ENCODE measurements around the gene CBLC.

The CBLC gene

DNA sequence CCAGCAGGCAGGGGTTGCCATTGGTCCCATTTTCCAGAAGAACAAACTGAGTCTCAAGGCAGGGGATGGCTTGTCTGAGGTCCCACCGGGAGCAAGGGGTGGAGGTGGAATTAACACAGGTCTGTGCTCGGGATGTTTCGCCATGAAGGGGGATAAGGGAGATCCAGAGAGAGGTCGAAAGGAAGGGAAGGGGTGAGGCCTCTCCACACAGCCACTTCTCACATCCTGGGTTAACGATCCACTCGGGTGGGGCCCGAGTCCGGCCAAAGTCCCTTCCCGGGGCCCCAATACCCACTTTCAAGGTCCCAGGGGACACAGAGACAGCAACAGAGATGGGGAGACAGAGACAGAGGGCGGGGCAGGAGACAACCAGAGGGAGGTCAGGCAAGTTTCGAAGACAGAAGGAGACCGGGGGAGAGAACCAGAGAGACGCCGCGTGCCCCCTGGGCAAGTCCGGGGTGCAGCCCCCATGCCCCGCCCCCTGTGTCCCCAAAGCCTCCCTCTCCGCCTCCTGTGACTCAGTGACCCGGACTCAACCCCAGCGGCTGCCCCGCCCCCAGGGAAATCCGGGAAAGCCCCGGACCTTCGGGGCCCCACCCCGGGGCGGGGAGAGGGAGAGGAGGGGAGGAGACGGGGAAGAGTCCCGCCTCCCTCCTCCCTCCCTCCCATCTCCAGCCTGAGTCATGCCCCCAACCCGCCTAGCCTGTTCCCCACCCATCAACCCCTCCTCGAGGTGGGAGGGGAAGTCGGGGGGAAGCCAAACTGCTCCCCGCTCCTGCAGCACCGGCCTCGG, 30.5 kb upstream of the CBLC start:
- DNase-seq (ENCODE audit: low spot score): peak; percentile 92

DNA sequence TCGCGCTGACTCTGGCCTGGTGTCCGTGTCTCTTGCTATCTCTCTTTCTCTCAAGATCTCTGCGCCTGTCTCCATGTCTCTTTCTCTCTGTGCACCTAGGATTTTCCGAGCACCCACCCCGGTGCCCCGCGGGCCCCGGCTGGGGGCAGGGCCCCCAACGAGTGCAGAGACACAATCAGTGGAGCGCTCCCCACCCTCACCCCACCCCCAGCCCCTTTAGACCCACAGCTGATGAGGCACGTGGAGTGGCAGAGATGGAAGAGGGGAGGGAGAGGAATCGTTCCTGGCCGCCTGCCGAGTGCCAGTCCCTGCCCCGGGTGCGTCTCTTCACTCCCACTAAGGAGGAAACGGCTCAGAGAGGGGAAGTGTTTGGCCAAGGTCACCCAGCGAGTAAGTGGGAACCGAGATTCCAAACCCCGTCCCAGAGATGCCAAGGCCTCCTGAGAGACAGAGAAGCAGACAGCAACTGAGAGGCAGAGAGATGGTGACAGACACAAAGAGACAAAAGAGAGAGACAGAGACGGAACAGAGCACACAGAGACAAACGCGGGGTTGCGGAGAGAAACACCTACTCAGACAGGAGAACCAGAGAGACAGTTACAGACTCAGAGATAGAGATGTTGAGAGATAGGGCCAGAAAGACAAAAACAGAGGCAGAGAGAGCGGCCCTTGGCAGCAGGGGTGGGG, 29.8 kb upstream of the CBLC start:
- no peak for DNase-seq (ENCODE audit: low spot score)

DNA sequence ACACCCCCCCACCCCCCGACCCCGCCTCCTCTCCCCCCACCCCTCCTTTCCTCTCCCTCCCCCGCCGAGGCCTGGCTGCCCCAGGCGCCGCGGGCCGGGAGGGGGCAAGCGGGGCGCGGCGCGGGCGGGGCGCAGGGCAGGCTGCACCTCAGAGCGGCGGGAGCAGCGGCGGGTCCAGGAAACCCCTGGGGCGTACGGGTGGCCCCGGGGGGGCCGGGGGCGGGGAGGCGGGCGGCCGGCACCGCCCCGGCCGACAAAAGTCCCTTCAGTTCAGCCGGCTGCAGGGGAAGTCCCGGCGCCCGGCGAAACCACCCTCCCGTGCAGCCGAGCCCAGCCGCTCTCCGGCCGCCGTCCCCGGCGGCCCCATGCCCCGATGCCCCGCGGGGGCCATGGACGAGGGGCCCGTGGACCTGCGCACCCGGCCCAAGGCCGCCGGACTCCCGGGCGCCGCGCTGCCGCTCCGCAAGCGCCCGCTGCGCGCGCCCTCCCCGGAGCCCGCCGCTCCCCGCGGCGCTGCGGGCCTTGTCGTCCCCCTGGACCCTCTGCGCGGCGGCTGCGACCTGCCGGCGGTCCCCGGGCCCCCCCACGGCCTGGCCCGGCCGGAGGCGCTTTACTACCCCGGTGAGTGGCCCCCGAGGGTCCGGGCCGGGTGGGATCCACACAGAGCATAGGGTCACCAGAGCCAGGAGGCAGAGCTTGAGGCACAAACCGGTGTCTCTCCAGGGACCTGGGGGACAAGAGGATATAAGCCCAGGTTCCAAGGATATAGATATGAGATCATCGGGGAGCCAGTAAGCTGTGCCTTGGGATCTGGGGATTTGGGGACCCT, 29.1 kb upstream of the CBLC start, which contains the start of gene BCL3:
BCL3 (plus strand) TSS at position 283 of the 829 bp plus-strand sequence; CDS start at position 366, 83 bp downstream.
- DNase-seq (ENCODE audit: low spot score): peak; percentile 85

DNA sequence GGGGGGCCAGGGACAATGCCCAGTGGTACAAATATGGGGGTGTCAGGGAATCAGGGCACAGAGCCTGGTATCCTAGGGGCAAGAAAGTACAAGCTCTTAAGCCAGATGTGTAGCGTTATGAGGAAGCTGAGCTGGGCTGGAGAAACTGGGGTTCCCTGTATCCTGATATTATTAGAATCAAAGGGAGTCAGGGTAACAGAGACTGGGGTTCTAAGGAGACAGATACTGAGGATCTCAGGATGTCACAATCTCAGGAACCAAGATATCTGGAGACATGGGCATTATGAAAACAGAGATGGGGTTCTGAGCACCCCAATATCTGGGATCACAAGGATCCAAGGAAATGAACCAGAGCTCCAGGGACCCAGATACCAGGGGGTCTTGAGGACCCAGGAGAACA, 28.4 kb upstream of the CBLC start:
- DNase-seq (ENCODE audit: low spot score): no peak

DNA sequence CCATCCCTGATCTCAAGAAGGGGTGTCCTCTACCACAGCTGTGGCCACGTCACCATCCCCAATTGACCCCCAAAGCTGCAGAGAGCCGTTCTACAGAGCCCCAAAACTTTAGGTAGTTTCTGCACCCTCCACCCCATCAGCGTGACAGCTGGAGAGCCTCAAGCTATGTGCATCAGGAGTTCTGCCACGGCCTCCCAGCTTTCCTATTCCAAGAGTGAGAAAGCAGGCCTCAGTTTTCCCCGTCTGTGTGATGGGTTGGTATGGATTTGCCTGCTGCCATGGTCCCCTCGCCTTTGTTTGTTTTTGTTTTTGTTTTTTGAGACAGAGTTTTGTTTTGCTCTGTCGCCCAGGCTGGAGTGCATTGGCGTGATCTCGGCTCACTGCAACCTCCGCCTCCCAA, 27.7 kb upstream of the CBLC start:
- DNase-seq (ENCODE audit: low spot score): no peak

DNA sequence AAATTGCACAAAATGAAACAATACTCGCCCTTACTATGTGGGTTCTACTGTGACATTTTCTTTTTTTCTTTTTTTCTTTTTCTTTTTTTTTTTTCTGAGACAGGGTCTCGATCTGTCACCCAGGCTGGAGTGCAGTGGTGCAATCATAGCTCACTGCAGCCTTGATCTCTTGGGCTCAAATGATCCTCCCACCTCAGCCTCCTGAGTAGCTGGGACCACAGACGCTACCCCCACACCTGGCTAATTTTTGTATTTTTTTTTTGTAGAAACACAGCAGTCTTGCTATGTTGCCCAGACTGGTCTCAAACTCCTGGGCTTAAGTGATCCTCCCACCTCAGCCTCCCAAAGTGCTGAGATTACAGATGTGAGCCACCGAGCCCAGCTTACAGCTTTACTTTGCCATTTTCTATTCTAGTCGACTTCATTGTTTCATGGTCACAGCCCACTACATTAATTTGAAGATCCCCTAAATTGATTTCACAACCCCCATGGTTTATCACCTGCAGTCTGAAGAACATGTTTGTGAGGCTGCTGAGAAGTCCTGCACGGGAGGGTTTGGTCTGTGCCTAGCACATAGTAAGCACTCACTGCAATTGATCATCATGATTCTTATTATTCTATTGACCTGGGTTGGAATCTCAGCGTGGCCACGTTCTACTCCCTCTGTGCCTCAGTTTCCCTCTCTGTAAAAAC, 25.4 kb upstream of the CBLC start:
- DNase-seq (ENCODE audit: low spot score): no peak

DNA sequence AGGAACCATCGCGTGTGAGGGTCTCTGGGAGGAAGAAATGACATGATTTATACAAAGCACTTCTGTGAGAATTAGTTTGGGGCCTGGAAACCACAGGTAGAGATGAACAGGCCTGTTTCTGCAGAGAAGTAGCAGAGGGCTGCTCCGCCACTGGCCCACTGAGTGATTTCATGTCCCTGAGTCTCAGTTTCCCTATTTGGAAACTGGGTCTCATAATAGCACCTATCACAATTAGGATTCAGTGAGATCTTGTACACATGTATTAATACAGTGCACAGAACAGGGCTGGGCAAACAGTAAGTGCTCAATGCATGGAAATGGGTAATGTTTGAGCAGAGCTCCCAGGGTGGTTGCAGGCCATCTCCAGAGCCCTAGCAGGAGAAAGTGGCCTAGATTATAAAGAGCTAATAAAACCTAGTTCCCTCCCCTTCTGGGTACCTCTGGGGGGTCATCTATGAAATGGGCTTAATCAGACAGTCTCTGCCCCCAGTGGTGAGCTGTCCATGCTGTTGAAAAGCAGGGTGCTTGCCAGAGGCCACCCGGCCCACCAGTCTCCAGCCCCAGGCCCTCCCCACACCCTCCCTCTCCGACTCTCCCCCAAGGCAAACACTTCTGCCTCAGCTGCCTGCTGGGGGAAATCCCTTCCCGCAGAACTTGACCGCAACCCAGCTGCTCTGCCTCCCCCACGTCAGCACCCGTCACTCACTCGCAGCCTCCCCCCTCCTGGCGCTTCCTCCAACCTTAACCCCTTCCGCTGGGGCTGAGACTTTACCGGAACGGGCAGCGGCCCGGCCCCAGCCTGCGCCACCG, 24.7 kb upstream of the CBLC start:
- DNase-seq (ENCODE audit: low spot score): peak; percentile 95

DNA sequence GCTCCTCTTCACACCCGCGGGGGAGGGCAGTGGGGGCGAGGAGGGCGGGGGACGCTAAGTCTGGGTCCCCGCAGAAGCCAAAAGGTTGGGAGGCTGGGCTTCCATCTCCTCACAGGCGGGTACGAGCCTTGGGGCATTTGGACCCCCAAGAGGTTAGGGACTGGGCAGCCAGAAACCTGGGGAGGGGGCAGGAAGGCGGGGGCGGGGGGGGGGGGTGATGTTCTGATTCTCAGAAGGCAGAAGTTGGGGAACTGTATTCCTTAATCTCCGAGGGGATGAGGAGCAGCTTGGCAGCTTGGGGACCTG, 24.1 kb upstream of the CBLC start:
- no peak for DNase-seq (ENCODE audit: low spot score)

DNA sequence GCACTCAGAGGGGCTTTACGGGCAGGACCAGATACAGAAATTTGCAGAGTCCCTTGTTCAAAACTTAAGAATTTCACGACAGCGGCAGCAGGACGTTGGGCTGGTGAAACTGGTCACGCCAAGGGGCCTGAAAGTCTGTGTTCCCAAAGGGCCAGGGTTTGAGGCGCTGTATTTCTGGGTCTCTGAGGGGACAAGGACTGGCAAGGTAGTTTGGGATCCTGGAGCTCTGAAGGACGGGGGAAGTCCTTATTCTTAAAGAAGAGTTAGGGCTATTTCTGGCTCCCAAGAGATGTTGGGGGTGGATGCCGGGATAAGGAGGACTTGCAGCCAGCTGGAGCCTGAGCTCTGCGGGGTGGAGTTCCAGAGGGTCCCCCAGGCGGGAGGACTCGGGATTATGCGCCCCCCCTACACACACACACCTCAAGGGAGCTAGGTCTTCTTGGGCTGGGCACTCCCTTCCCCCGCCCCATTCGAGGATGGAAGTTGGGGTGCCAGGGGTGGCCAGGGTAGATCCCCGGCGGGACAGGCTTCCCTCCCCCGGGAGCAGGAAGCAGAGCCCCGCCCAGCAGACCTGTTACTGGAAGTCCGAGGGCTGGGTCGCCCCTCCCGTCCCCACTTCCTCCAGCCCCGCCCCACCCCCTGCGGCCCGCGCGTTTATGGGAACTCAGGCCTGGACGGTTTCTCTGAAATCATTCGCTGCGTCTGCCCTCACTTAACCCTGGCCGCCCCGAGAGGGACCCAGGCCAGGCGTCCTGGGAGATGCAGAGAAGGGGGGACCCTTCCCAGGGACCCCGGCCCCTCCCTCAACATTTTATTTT, 23.5 kb upstream of the CBLC start:
- peak; percentile 80 for DNase-seq (ENCODE audit: low spot score)

DNA sequence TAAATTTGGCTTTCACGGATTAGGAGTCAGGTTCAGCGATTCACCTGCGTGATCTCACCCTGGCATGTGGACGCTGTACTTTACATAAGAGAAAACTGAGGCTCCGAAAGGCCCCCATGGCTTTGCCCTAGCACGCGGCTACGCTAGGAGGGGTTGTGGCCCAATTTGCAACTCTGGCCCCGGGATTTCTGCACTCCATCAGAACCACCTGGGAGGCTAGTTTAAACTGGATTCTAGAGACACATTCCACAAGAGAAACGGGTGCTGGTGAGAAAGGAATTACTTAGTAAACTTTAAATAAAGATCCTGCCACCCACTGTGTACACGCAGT, 23.0 kb upstream of the CBLC start:
- DNase-seq (ENCODE audit: low spot score): no peak

DNA sequence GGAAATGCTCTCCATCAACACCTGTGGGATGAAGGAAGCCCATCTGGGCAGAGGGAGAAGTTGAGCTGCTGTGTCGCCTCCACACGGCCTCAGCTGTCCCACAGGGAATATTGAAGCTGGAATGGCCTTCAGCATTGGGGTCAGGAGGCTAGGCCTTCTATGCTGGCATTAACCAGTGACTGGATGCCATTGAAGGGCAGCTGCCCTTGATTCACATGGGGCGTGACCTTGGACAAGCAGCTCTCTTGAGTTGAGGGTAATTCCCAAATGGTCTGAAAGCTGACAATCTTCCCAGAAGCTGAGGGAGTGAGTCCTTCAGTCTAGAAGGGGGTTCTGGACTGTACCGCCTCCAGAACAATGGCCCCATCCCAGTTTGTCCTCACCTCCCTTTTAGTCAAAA, 22.5 kb upstream of the CBLC start:
- DNase-seq (ENCODE audit: low spot score): no peak

DNA sequence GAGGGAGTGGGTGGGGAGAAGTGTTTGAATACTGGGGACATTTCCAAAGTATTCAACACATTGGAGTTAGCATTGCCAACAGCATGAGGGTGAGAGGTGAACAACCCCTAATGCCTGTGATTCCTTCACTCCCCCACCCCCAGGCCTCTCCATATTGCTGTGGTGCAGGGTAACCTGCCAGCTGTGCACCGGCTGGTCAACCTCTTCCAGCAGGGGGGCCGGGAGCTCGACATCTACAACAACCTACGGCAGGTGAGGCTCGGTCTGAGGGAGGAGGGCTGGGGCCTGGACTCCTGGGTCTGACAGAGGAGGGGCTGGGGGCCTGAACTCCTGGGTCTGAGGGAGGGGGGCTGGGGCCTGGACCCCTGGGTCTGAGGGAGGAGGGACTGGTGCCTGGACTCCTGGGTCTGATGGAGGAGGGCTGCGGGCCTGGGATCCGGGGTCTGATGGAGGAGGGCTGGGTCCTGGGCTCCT, 21.6 kb upstream of the CBLC start:
- DNase-seq (ENCODE audit: low spot score): no peak

DNA sequence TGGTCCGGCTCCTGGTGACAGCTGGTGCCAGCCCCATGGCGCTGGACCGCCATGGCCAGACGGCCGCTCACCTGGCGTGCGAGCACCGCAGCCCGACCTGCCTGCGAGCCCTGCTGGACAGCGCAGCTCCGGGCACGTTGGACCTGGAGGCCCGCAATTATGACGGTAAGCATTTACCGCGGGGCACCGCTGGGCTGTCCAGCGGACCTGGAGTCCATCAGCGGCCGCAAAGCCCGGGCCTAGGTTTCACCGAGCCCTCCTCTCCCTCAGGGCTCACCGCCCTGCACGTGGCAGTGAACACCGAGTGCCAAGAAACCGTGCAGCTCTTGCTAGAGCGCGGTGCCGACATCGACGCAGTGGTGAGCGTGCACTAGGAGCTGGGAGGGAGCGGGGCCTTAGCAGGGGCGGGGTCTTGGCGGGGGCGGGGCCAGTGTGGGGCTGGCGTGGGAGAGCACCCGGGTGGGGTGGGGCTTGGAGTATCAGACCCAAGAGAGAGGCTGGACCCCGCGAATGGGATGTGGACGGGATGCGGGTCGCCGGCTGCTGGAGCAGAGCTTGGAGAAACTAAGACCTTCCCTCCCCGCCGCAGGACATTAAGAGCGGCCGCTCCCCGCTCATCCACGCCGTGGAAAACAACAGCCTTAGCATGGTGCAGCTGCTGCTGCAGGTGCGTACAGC, 20.5 kb upstream of the CBLC start:
- DNase-seq (ENCODE audit: low spot score): no peak

DNA sequence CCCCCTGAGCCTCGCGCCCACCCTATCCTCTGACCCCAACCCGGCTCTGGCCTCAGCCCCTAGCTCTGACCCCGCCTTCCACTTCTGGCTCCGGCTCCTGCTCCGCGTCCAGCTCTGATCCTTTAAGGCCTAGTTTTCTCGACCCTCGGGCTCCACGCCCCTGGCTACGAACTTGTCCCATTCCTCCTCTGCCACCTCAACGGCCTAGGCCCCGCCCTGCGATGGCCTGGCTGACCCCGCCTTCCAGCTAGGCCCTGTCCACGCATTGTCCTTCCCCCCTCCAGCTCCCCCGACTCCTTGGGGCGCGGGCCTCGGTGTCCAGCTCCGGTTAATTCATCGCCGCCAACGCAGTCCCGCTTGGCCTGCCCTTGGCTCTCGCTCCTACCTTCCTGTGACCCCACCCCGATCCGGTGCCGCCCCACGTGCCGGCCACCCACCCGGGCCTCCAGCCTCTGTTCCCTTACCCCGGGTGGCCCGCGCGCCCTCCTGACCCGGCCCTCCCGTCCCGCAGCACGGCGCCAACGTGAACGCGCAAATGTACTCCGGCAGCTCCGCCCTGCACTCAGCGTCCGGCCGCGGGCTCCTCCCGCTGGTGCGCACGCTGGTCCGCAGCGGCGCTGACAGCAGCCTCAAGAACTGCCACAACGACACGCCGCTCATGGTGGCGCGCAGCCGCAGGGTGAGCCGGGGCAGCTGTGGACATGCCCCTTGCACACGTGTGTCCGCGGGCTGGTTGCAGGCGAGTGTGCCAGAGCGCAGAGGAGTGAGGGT, 19.8 kb upstream of the CBLC start:
- no peak for DNase-seq (ENCODE audit: low spot score)

DNA sequence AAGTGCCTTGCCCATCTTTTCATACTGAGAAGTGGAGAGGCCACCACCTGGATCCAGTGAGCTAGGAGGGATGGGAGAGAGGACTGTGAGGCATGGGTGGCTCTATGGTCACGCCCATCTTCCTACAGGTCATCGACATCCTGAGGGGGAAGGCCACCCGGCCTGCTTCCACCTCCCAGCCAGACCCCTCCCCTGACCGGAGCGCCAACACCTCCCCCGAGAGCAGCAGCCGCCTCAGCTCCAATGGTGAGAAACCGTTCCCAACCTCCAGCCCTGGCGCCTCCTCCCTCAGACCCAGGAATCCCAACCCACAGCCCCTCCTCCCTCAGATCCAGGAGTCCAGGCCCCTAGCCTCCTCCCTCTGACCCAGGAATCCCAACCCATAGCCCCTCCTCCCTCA, 19.1 kb upstream of the CBLC start:
- DNase-seq (ENCODE audit: low spot score): no peak

DNA sequence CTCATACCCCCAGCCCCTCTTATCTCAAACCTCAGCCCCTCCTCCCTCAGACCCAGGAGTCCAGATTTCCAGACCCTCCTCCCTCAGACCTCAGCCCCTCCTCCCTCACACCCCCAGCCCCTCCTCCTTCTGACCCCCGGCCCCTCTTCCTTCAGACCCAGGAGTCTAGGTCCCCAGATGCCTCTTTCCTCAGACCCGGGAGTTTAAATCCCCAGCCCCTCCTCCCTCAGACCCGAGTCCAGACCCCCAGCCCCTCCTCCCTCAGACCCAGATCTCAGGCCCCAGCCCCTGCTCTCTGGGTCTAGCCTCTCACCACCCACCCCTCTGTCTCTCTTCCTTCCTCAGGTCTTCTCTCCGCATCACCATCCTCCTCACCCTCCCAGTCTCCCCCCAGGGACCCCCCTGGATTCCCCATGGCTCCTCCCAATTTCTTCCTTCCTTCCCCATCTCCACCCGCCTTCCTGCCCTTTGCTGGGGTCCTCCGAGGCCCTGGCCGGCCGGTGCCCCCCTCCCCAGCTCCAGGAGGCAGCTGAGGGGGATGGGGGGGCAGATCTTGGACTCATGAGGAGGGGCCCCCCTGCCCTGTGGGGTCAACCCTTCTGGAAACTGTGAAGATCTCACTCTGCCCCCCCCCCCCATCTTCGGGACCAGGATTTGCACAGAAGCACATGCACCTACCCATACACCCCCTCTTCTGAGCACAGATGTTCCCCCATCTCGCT, 18.4 kb upstream of the CBLC start:
- no peak for DNase-seq (ENCODE audit: low spot score)

DNA sequence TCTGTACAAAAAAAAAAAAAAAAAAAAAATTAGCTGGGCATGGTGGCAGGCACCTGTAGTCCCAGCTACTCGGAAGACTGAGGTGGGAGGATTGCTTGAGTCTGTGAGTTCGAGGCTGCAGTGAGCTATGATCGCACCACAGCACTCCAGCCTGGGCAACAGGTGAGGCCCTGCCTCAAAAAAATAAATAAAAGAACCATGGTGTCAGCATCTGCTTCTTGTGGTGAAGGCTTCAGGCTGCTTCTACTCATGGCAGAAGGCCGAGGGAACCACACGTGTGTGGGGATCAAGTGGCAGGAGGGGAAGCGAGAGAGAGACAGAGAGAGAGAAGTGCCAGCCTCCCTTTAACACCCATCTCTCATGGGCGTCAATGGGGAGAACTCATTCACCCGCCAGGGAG, 15.7 kb upstream of the CBLC start:
- no peak for DNase-seq (ENCODE audit: low spot score)
